WI38 (cell line): ENCODE measurements around the gene DLD.

ENCODE experiments used
- H3K4me3 ChIP-seq: 2 replicates; pipeline ENCODE4 v1.5.1; 2011; ENCODE audit warnings: low read depth, mild to moderate bottlenecking, control low read depth, low read length
- CTCF ChIP-seq: IDR thresholded peaks from 2 replicates; pipeline ENCODE4 v1.5.1; 2012; ENCODE audit warnings: low read depth, mild to moderate bottlenecking, control low read depth, low read length

DLD gene

GRCh38 chr7:107850643-107851042 lies 40.3 kb upstream of the DLD start:
- no peak overlapping the region for H3K4me3 ChIP-seq
- no peak for TF ChIP-seq CTCF

- H3K4me3 ChIP-seq = no peak overlapping the region
These were observed 36.5 kb upstream of the DLD start for GRCh38 chr7:107854454-107854853.

GRCh38 chr7:107854989-107855388 lies 36.0 kb upstream of the DLD start:
- TF ChIP-seq CTCF = no peak
- no peak overlapping the region for H3K4me3 ChIP-seq

More at GRCh38 chr7:107854454-107854853, 36.5 kb upstream of the DLD start:
- TF ChIP-seq CTCF = no peak

GRCh38 chr7:107856806-107857540 lies 34.0 kb upstream of the DLD start:
- TF ChIP-seq CTCF = no peak
- no peak overlapping the region for H3K4me3 ChIP-seq

- H3K4me3 ChIP-seq = no peak overlapping the region
- no peak for TF ChIP-seq CTCF
These were observed 33.5 kb upstream of the DLD start for GRCh38 chr7:107857541-107857912.

GRCh38 chr7:107858280-107858679 lies 32.7 kb upstream of the DLD start:
- no peak overlapping the region for H3K4me3 ChIP-seq
- no peak for TF ChIP-seq CTCF

GRCh38 chr7:107860279-107860961 lies 30.6 kb upstream of the DLD start:
- no peak overlapping the region for H3K4me3 ChIP-seq
- TF ChIP-seq CTCF = no peak
